ENCODE measurements around the gene ZNF420.
"Not testable (repeated sequence)": the region's sequence is repeated elsewhere in the genome, so short reads cannot be mapped to it uniquely, and the experiment has no call there.

- not testable (repeated sequence) for TF ChIP-seq BHLHE40 (IDR thresholded peaks at IDR 0.05; ENCODE audit: borderline replicate concordance); LEF1 (IDR thresholded peaks at IDR 0.05; ENCODE audit: borderline replicate concordance); SUZ12 (IDR thresholded peaks at IDR 0.05); FOXA1 (IDR thresholded peaks at IDR 0.05); ZNF384 (IDR thresholded peaks at IDR 0.05); SP1 (IDR thresholded peaks at IDR 0.05); ELF4 (IDR thresholded peaks at IDR 0.05); FOXK2 (IDR thresholded peaks at IDR 0.05); NFRKB (IDR thresholded peaks at IDR 0.05)
These were observed 25.9 kb downstream of the ZNF420 start for GRCh38 chr19:37104135-37104534.
